Tongue (tissue), 2 donors: Measurements from ENCODE around the gene EXD3. TPM values are rescaled to one million over a fixed set of nuclear protein-coding genes. Genes with fewer than 3 reads are reported as not detected.

Experiments
- DNase-seq: peaks from one replicate; pipeline ENCODE4 v3.0.0-alpha.2; 2015
- total RNA-seq: library from RNA; depleted of rRNA; stranded (reverse); fragments of >200 nt; gene quantifications from one replicate; pipeline ENCODE4 v1.2.3, GENCODE V29; 2014

EXD3 gene
- total RNA-seq, 1 donor from 2014 or later, result 19.9 TPM

- DNase-seq, result peak; percentile 46
Measured at GRCh38 chr9:137294681-137295237, 128.2 kb downstream of the EXD3 start.

GRCh38 chr9:137294091-137294680 lies 128.8 kb downstream of the EXD3 start:
- peak; percentile 35 for DNase-seq

- no peak for DNase-seq
Measured at GRCh38 chr9:137293482-137294090, 129.4 kb downstream of the EXD3 start.

- DNase-seq, result no peak
Measured at GRCh38 chr9:137293094-137293481, 129.9 kb downstream of the EXD3 start.

- DNase-seq, result peak; percentile 55
Measured at GRCh38 chr9:137286975-137287383, 136.0 kb downstream of the EXD3 start.

- peak; percentile 30 for DNase-seq
Measured at GRCh38 chr9:137281345-137282116, 141.4 kb downstream of the EXD3 start.

GRCh38 chr9:137280474-137281344 lies 142.3 kb downstream of the EXD3 start:
- no peak for DNase-seq

- DNase-seq, result no peak
Measured at GRCh38 chr9:137279741-137280473, 143.1 kb downstream of the EXD3 start.

GRCh38 chr9:137278721-137279711 lies 143.9 kb downstream of the EXD3 start:
- no peak for DNase-seq

- DNase-seq, result no peak
Measured at GRCh38 chr9:137278061-137278701, 144.8 kb downstream of the EXD3 start.

- peak; percentile 69 for DNase-seq
Measured at GRCh38 chr9:137277329-137278041, 145.5 kb downstream of the EXD3 start, which contains the start of gene TOR4A. TSS of gene TOR4A (plus strand) at chr9:137277726. CDS start at chr9:137278690, 964 bp downstream.

- peak; percentile 93 for DNase-seq
Measured at GRCh38 chr9:137276473-137277328, 146.3 kb downstream of the EXD3 start.

- no peak for DNase-seq
Measured at GRCh38 chr9:137275588-137276472, 147.1 kb downstream of the EXD3 start.

GRCh38 chr9:137275203-137275587 lies 147.8 kb downstream of the EXD3 start:
- DNase-seq, result no peak

- DNase-seq, result no peak
Measured at GRCh38 chr9:137273611-137274320, 149.2 kb downstream of the EXD3 start.

GRCh38 chr9:137273095-137273490 lies 149.9 kb downstream of the EXD3 start:
- DNase-seq, result no peak
